Stomach (tissue), 9 donors: Measurements from ENCODE around the gene REEP6. TPM values are rescaled to one million over a fixed set of nuclear protein-coding genes. Genes with fewer than 3 reads are reported as not detected.
A peak's percentile ranks its signal among the peaks of the same experiment; 100 is the strongest.

Source experiments
- DNase-seq, 2 donors: peaks; one replicate each; pipeline versions ENCODE4 v3.0.0 to v3.0.0-alpha.2; 2013 to 2019
- H3K27ac ChIP-seq, 5 donors: fragments of 200-600 bp in 4 of 5; sonication (generic) in 4 of 5; one replicate each; pipeline ENCODE4 v1.5.1; 2013 to 2019; ENCODE audit warnings: mild to moderate bottlenecking in 1 of 5, moderate library complexity in 1 of 5
- H3K27me3 ChIP-seq, 3 donors: fragments of 200-600 bp; sonication (generic); one replicate each; pipeline ENCODE4 v1.5.1; 2017 to 2019; ENCODE audit warnings: mixed run types in 1 of 3
- H3K36me3 ChIP-seq, 4 donors: fragments of 200-600 bp; sonication (generic); 1 replicate in 3 of 4; 2 replicates in 1 of 4; pipeline ENCODE4 v1.5.1; 2016 to 2019
- H3K4me1 ChIP-seq, 4 donors: fragments of 200-600 bp; sonication (generic); one replicate each; pipeline ENCODE4 v1.5.1; 2016 to 2019
- H3K4me3 ChIP-seq, 4 donors: fragments of 200-600 bp; sonication (generic) in 3 of 4; one replicate each; pipeline ENCODE4 v1.5.1; 2016 to 2019; ENCODE audit warnings: mild to moderate bottlenecking in 1 of 4
- H3K9me3 ChIP-seq, 4 donors: fragments of 200-600 bp; sonication (generic); one replicate each; pipeline ENCODE4 v1.5.1; 2016 to 2019
- EP300 ChIP-seq: sonication (generic); formaldehyde crosslinking; IDR thresholded peaks from one replicate; pipeline ENCODE4 v1.6.1; 2017; ENCODE audit warnings: antibody characterized with exemption
- POLR2A ChIP-seq, 4 donors: fragments of 450-650 bp; IDR thresholded peaks; one replicate each; pipeline ENCODE4 v1.6.1; 2016; ENCODE audit warnings: antibody characterized with exemption in 4 of 4, control low read depth in 2 of 4, mild to moderate bottlenecking in 1 of 4, moderate library complexity in 1 of 4
- POLR2AphosphoS5 ChIP-seq, 3 donors: sonication (generic); formaldehyde crosslinking; IDR thresholded peaks; one replicate each; pipeline ENCODE4 v1.6.1; 2016; ENCODE audit warnings: antibody characterized with exemption in 3 of 3
- WGBS, 5 donors: extraction: QIAGEN DNeasy Blood & Tissue Kit in 3 of 5; methylation state at CpG; one replicate each; pipeline versions ENCODE4 v1.1.5 to v1.1.7; 2013 to 2018; 5-methylcytosine and 5-hydroxymethylcytosine counted together
- intact Hi-C: fragments of 100-400 bp; cut with DNase I; formaldehyde crosslinking; loops from one replicate; pipeline ENCODE4 v1.15.1; 2023; ENCODE audit warnings: low total_unique reads
- polyA plus RNA-seq, 3 donors: library from polyadenylated mRNA; stranded (reverse); fragments of 200-250 nt; gene quantifications; one replicate each; pipeline ENCODE4 v1.2.3, GENCODE V29; 2013
- total RNA-seq, 5 donors: library from RNA; depleted of rRNA; stranded (reverse); fragments of >200 nt; gene quantifications; one replicate each; pipeline versions ENCODE4 v1.1.0 to v1.2.3, GENCODE V29; 2014 to 2016
- TF ChIP-seq, protein P1 (sequence below), 7 experiments: fragments of 450-650 bp in 4 of 7; fragments of 200-600 bp in 3 of 7; sonication (generic) in 3 of 7; IDR thresholded peaks; one replicate each; pipeline ENCODE4 v1.5.1; 2016 to 2019; ENCODE audit warnings: antibody characterized with exemption in 7 of 7, control low read depth in 2 of 7, mild to moderate bottlenecking in 1 of 7
- donor health status: healthy with polysubstance abuse.
- donor health status: Bipolar disorder and iron deficiency.
- donor health status: healthy.

Gene REEP6
- total and polyA plus RNA-seq, 8 donors, result 3.5 to 24.3 (median 6.1) TPM; not detected in 3

DNA sequence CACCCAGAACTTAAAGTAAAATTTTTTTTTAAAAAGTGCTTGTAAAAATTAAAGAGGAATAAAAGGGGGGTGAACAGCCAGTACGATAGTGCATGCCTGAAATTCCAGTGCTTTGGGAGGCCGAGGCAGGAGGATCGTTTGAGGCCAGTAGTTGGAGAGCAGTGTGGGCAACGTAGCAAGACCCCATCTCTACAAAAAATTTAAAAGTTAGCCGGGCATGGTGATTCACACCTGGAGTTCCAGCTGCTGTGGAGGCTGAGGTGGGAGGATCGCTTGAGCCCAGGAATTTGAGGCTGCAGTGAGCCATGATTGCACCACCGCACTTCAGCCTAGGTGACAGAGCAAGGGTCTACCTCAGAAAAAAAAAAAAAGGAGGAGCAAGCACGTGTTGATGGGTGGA, 14.0 kb downstream of the REEP6 start:
- intact Hi-C loops, result no loop called here
- Histone ChIP-seq H3K9me3 (peaks cover 0 to 5% (median 2%) of the 10 kb centered on the region in 4 donors), H3K27me3 (peaks cover 15 to 85% (median 27%) of the 10 kb centered on the region in 3 donors), H3K27ac (no peak overlapping the region), H3K4me3 (no peak overlapping the region), H3K36me3 (no peaks in the 10 kb centered on the region), H3K4me1 (peaks cover 7 to 27% (median 26%) of the 10 kb centered on the region in 4 donors)
- WGBS, 5 donors, result 79 to 84% (median 80%) methylated on average over 8 of the region's 8 CpGs
- TF ChIP-seq EP300 (no peak), POLR2A (IDR thresholded peaks at IDR 0.05) (no peak), POLR2AphosphoS5 (IDR thresholded peaks at IDR 0.05) (no peak)
- TF ChIP-seq, protein P1, sequence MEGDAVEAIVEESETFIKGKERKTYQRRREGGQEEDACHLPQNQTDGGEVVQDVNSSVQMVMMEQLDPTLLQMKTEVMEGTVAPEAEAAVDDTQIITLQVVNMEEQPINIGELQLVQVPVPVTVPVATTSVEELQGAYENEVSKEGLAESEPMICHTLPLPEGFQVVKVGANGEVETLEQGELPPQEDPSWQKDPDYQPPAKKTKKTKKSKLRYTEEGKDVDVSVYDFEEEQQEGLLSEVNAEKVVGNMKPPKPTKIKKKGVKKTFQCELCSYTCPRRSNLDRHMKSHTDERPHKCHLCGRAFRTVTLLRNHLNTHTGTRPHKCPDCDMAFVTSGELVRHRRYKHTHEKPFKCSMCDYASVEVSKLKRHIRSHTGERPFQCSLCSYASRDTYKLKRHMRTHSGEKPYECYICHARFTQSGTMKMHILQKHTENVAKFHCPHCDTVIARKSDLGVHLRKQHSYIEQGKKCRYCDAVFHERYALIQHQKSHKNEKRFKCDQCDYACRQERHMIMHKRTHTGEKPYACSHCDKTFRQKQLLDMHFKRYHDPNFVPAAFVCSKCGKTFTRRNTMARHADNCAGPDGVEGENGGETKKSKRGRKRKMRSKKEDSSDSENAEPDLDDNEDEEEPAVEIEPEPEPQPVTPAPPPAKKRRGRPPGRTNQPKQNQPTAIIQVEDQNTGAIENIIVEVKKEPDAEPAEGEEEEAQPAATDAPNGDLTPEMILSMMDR (IDR thresholded peaks at IDR 0.05), result no peak
- no peak for DNase-seq

DNA sequence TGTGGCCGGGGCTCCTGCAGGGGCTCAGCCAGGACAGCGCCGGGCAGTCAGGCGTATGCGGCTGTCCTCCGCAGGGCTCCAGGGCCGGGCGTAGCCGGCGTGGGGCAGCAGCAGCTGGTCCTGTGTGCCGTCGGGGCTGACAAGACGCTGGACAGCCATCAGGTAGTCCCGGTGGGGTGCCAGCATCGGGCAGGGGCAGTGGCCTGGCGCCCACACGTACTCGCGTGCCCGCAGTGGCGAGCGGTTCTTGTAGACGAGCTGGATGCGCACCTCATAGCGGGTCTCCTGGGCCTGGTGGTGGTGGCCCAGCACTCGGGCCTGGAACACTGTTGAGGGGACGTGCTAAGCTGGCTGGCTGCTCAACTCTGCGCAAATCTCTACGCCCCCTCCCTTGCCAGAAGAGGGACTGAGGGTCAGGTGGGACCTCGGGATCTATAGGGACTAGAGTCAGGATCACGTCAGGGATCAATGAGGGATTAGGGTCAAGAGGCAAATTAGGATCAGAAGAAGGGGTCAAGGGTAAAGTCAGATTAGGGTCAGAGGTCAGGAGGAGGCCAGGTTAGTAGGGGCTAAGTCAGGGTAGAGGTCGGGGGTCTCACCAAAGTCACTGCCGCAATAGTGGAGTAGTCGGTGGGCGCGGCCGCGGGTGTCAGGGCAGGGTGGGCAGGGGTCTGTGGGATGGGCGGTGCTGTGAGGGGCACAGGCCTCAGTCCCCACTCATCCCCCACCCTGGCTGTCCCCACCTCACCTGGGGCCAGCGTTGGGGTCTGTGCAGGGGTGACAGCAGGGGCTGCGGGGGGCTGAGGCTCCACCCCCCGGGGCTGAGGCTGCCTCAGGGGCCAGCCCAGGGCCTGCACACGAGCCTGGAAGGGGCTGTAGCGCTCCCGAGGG, 15.3 kb downstream of the REEP6 start:
- H3K27me3 ChIP-seq, result peaks cover 15 to 93% (median 29%) of the 10 kb centered on the region in 3 donors
- no peaks in the 10 kb centered on the region for H3K36me3 ChIP-seq
- no peak for DNase-seq
- TF ChIP-seq POLR2A (IDR thresholded peaks at IDR 0.05), result no peak
- TF ChIP-seq, protein P1 (IDR thresholded peaks at IDR 0.05), result no peak
- no peak for TF ChIP-seq POLR2AphosphoS5 (IDR thresholded peaks at IDR 0.05)
- no peak for TF ChIP-seq EP300
- peaks cover 0 to 5% (median 2%) of the 10 kb centered on the region in 4 donors for H3K9me3 ChIP-seq
- H3K27ac ChIP-seq, result no peak overlapping the region
- H3K4me1 ChIP-seq, result peaks cover 7 to 33% (median 26%) of the 10 kb centered on the region in 4 donors
- 90 to 93% (median 91%) methylated on average over 16 to 45 of the region's 45 CpGs for WGBS, 5 donors
- intact Hi-C loops, result no loop called here
- no peak overlapping the region for H3K4me3 ChIP-seq

DNA sequence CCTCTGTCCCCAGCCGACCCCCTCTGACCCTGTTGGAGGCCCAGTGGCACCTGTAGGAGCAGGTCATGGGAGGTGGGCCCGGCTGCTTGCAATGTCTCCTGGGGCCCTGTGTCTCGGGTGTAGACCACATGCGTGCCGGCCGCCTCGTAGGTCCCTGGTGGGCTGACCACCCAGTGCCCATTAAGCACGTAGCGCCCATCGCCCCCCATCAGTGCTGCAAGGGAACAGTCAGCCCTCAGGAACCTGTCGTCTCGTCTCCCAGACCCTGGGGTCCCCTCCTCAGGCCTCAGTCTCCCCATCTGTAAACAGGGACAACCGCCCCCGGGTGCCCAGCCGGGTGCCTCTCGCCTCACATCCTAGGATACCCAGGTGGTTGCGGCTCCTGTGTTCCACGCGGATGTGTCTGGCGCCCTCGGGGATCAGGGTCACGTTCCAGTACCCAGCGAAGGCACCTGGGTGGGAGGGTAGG, 16.2 kb downstream of the REEP6 start:
- intact Hi-C loops, result no loop called here
- Histone ChIP-seq H3K36me3 (no peaks in the 10 kb centered on the region), H3K4me3 (peak overlapping the region in 1 of 4 donors; percentile 46), H3K27ac (peak overlapping the region in 2 of 5 donors; percentile 69 to 82), H3K27me3 (peaks cover 23 to 93% (median 35%) of the 10 kb centered on the region in 3 donors), H3K4me1 (peaks cover 7 to 35% (median 32%) of the 10 kb centered on the region in 4 donors), H3K9me3 (peaks cover 0 to 5% (median 2%) of the 10 kb centered on the region in 4 donors)
- WGBS, 5 donors, result 65 to 80% (median 73%) methylated on average over 23 of the region's 23 CpGs
- TF ChIP-seq, protein P1 (IDR thresholded peaks at IDR 0.05), result no peak
- TF ChIP-seq EP300, result no peak
- no peak for TF ChIP-seq POLR2A (IDR thresholded peaks at IDR 0.05)
- TF ChIP-seq POLR2AphosphoS5 (IDR thresholded peaks at IDR 0.05), result no peak
- no peak for DNase-seq

DNA sequence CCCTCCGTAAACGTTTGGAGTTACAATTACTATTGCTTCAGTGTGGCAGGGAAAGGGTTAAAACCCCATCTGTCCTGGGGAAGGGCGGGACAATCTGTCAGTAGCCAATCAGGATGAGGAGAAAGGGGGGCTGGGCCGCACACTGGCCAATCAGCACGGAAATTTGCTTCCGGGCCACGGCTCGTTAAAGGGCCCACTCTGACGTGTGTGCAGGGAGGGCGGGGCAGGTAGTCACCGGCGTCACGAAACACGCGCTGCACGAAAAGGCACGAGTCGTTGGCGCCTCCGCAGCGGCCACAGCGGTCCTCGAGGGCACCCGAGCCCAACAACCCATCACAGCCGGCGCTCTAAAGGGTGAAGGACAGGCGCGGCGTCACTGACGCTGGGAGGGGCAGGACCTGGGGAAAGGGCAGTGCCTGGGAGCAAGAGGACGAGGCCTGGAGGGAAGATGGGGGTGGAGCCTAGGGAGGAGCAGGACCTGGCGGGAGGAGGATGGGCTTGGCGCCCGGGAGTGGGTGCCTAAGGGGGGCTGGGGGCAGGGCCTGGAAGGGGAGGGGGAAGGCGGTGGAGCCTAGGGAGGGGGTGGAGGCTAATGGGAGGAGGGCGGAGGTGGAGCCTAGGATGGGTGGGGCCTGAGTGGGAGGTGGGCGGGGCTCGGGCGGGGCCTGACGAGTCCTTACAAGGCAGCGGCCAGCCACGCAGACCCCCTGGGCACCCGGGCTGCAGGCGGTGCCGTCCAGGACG, 17.0 kb downstream of the REEP6 start:
- no peak for TF ChIP-seq EP300
- TF ChIP-seq POLR2AphosphoS5 (IDR thresholded peaks at IDR 0.05), result peak in 1 of 3 donors; percentile 40
- TF ChIP-seq POLR2A (IDR thresholded peaks at IDR 0.05), result no peak
- TF ChIP-seq, protein P1 (IDR thresholded peaks at IDR 0.05), result no peak
- intact Hi-C loops, result no loop called here
- 1 to 6% (median 2%) methylated on average over 36 to 46 of the region's 46 CpGs for WGBS, 5 donors
- H3K36me3 ChIP-seq, result no peaks in the 10 kb centered on the region
- H3K9me3 ChIP-seq, result peaks cover 0 to 5% (median 2%) of the 10 kb centered on the region in 4 donors
- peak; percentile 89 to 98 for DNase-seq
- peak overlapping the region; percentile 39 to 85 (median 69) for H3K27ac ChIP-seq
- peak overlapping the region; percentile 35 to 46 (median 41) for H3K4me3 ChIP-seq
- H3K4me1 ChIP-seq, result peaks cover 10 to 41% (median 38%) of the 10 kb centered on the region in 4 donors
- H3K27me3 ChIP-seq, result peaks cover 19 to 93% (median 36%) of the 10 kb centered on the region in 3 donors
